Subcutaneous abdominal adipose tissue (tissue), 5 donors: ENCODE measurements around the gene SLC9A9.

Source experiments
- H3K27ac ChIP-seq: one replicate; pipeline ENCODE4 v1.7.0; 2013; ENCODE audit warnings: low read depth, mild to moderate bottlenecking, inconsistent platforms, low read length, moderate library complexity
- H3K27me3 ChIP-seq, 5 donors: one replicate each; pipeline ENCODE4 v1.7.0; 2013; ENCODE audit warnings: low read length in 5 of 5, inconsistent platforms in 1 of 5; ENCODE audit not compliant: control insufficient read depth in 5 of 5, insufficient read depth in 4 of 5
- H3K36me3 ChIP-seq, 5 donors: one replicate each; pipeline ENCODE4 v1.7.0; 2013; ENCODE audit warnings: low read length in 5 of 5; ENCODE audit not compliant: control insufficient read depth in 5 of 5, insufficient read depth in 5 of 5
- H3K4me1 ChIP-seq, 5 donors: one replicate each; pipeline ENCODE4 v1.7.0; 2013; ENCODE audit warnings: low read length in 5 of 5, mild to moderate bottlenecking in 3 of 5, moderate library complexity in 1 of 5; ENCODE audit not compliant: control insufficient read depth in 5 of 5, insufficient read depth in 5 of 5
- H3K4me3 ChIP-seq, 5 donors: one replicate each; pipeline ENCODE4 v1.7.0; 2013; ENCODE audit warnings: low read length in 5 of 5, low read depth in 1 of 5
- H3K9ac ChIP-seq, 5 donors: one replicate each; pipeline ENCODE4 v1.7.0; 2013; ENCODE audit warnings: low read length in 5 of 5, mild to moderate bottlenecking in 4 of 5, moderate library complexity in 3 of 5
- H3K9me3 ChIP-seq, 5 donors: one replicate each; pipeline ENCODE4 v1.7.0; 2013; ENCODE audit warnings: low read length in 5 of 5; ENCODE audit not compliant: control insufficient read depth in 5 of 5
- donor health status: healthy.
- donor health status: healthy.
- donor health status: healthy.
- donor health status: healthy.
- donor health status: healthy.

SLC9A9 gene

GRCh38 chr3:143496191-143496590 is 352.1 kb downstream of the SLC9A9 start:
- no peaks in the 10 kb centered on the region for H3K27me3 ChIP-seq
- no peak overlapping the region for H3K9ac ChIP-seq
- H3K9me3 ChIP-seq: no peaks in the 10 kb centered on the region
- H3K4me1 ChIP-seq: peaks cover 0 to under 1% (median 0%) of the 10 kb centered on the region in 5 donors
- H3K4me3 ChIP-seq: no peak overlapping the region
- H3K36me3 ChIP-seq: peaks cover 0 to 5% (median 0%) of the 10 kb centered on the region in 5 donors
- H3K27ac ChIP-seq: no peak overlapping the region

GRCh38 chr3:143495527-143495926 is 352.7 kb downstream of the SLC9A9 start:
- Histone ChIP-seq H3K36me3 (peaks cover 0 to 5% (median 0%) of the 10 kb centered on the region in 5 donors), H3K4me1 (no peaks in the 10 kb centered on the region), H3K27ac (no peak overlapping the region), H3K9ac (no peak overlapping the region), H3K27me3 (no peaks in the 10 kb centered on the region), H3K4me3 (no peak overlapping the region), H3K9me3 (no peaks in the 10 kb centered on the region)

GRCh38 chr3:143486611-143487010 is 361.7 kb downstream of the SLC9A9 start:
- Histone ChIP-seq H3K36me3 (peaks cover 0 to 4% (median 0%) of the 10 kb centered on the region in 5 donors), H3K4me3 (no peak overlapping the region), H3K9me3 (no peaks in the 10 kb centered on the region), H3K27me3 (no peaks in the 10 kb centered on the region), H3K27ac (no peak overlapping the region), H3K9ac (no peak overlapping the region), H3K4me1 (peaks cover 0 to 8% (median 5%) of the 10 kb centered on the region in 5 donors)

- H3K9ac ChIP-seq: no peak overlapping the region
Measured at GRCh38 chr3:143484846-143485512, 363.3 kb downstream of the SLC9A9 start.

GRCh38 chr3:143483214-143483613 is 365.1 kb downstream of the SLC9A9 start:
- Histone ChIP-seq H3K27ac (no peak overlapping the region), H3K27me3 (no peaks in the 10 kb centered on the region), H3K9ac (no peak overlapping the region), H3K9me3 (no peaks in the 10 kb centered on the region), H3K36me3 (peaks cover 0 to 4% (median 0%) of the 10 kb centered on the region in 5 donors), H3K4me3 (no peak overlapping the region), H3K4me1 (peaks cover 0 to 8% (median 5%) of the 10 kb centered on the region in 5 donors)

More at GRCh38 chr3:143484846-143485512, 363.3 kb downstream of the SLC9A9 start:
- H3K36me3 ChIP-seq: peaks cover 0 to 4% (median 0%) of the 10 kb centered on the region in 5 donors
- H3K27me3 ChIP-seq: no peaks in the 10 kb centered on the region
- H3K9me3 ChIP-seq: no peaks in the 10 kb centered on the region
- no peak overlapping the region for H3K4me3 ChIP-seq
- H3K27ac ChIP-seq: no peak overlapping the region
- H3K4me1 ChIP-seq: peaks cover 0 to 8% (median 5%) of the 10 kb centered on the region in 5 donors

GRCh38 chr3:143482106-143483088 is 365.9 kb downstream of the SLC9A9 start:
- Histone ChIP-seq H3K4me3 (no peak overlapping the region), H3K27ac (no peak overlapping the region)

GRCh38 chr3:143480344-143480743 is 367.9 kb downstream of the SLC9A9 start:
- Histone ChIP-seq H3K4me3 (no peak overlapping the region), H3K27ac (no peak overlapping the region), H3K36me3 (peaks cover 0 to 6% (median 0%) of the 10 kb centered on the region in 5 donors), H3K9ac (no peak overlapping the region), H3K9me3 (no peaks in the 10 kb centered on the region), H3K27me3 (no peaks in the 10 kb centered on the region), H3K4me1 (peaks cover 0 to 8% (median 5%) of the 10 kb centered on the region in 5 donors)

More at GRCh38 chr3:143482106-143483088, 365.9 kb downstream of the SLC9A9 start:
- H3K9ac ChIP-seq: no peak overlapping the region
- peaks cover 0 to 6% (median 0%) of the 10 kb centered on the region in 5 donors for H3K36me3 ChIP-seq
- no peaks in the 10 kb centered on the region for H3K9me3 ChIP-seq
- peaks cover 0 to 8% (median 5%) of the 10 kb centered on the region in 5 donors for H3K4me1 ChIP-seq
- H3K27me3 ChIP-seq: no peaks in the 10 kb centered on the region

- Histone ChIP-seq H3K9me3 (no peaks in the 10 kb centered on the region), H3K36me3 (peaks cover 0 to 6% (median 0%) of the 10 kb centered on the region in 5 donors), H3K9ac (no peak overlapping the region), H3K4me3 (no peak overlapping the region), H3K27ac (no peak overlapping the region), H3K4me1 (peaks cover 0 to 8% (median 5%) of the 10 kb centered on the region in 5 donors), H3K27me3 (no peaks in the 10 kb centered on the region)
Measured at GRCh38 chr3:143479727-143480126, 368.5 kb downstream of the SLC9A9 start.

- H3K9ac ChIP-seq: no peak overlapping the region
- no peak overlapping the region for H3K27ac ChIP-seq
- H3K4me3 ChIP-seq: no peak overlapping the region
- H3K36me3 ChIP-seq: peaks cover 0 to 6% (median 0%) of the 10 kb centered on the region in 5 donors
- H3K9me3 ChIP-seq: no peaks in the 10 kb centered on the region
- peaks cover 0 to 8% (median 5%) of the 10 kb centered on the region in 5 donors for H3K4me1 ChIP-seq
- H3K27me3 ChIP-seq: no peaks in the 10 kb centered on the region
Measured at GRCh38 chr3:143478115-143478693, 370.1 kb downstream of the SLC9A9 start.
